Body of pancreas (tissue), 4 donors: ENCODE data around the gene C3orf85.

Experiments
- CTCF ChIP-seq, 7 experiments: fragments of 450-650 bp in 4 of 7; fragments of 200-600 bp in 3 of 7; sonication (generic) in 3 of 7; IDR thresholded peaks; one replicate each; pipeline ENCODE4 v1.5.1; 2016 to 2019; ENCODE audit warnings: antibody characterized with exemption in 7 of 7
- POLR2A ChIP-seq, 3 donors: fragments of 450-650 bp; IDR thresholded peaks; one replicate each; pipeline ENCODE4 v1.6.1; 2016; ENCODE audit warnings: antibody characterized with exemption in 3 of 3, mild to moderate bottlenecking in 2 of 3

- TF ChIP-seq CTCF (IDR thresholded peaks at IDR 0.05) (peak in 5 of 7 experiments; percentile 11 to 47 (median 39)), POLR2A (IDR thresholded peaks at IDR 0.05) (no peak)
Measured at GRCh38 chr3:109098079-109098644, 38.4 kb upstream of the C3orf85 start.
